ENCODE measurements around the gene CREB3L2. TPM values are rescaled to one million over a fixed set of nuclear protein-coding genes. Genes with fewer than 3 reads are reported as not detected.

The CREB3L2 gene
- polyA plus RNA-seq, 3 donors = 6.9 to 12.9 (median 11.9) TPM

GRCh38 chr7:138021889-138022288 is 20.0 kb upstream of the CREB3L2 start:
- Mint-ChIP-seq H3K36me3 (no peaks in the 10 kb centered on the region), H3K9me3 (peaks cover 0 to 5% (median 3%) of the 10 kb centered on the region in 7 donors), H3K4me3 (no peak overlapping the region), H3K4me1 (no peaks in the 10 kb centered on the region), H3K27ac (peak overlapping the region in 1 of 7 donors; percentile 35), H3K27me3 (ENCODE audit: low read depth in 3 of 3) (peaks cover 0 to 2% (median 0%) of the 10 kb centered on the region in 3 donors)
- Histone ChIP-seq H3K4me1 (ENCODE audit: control insufficient read depth in 1 of 2, insufficient read depth in 2 of 2, low read length in 2 of 2) (no peaks in the 10 kb centered on the region), H4K20me1 (ENCODE audit: insufficient read depth, low read length) (no peaks in the 10 kb centered on the region), H2AFZ (ENCODE audit: insufficient read depth, low read depth, low read length, poor library complexity, severe bottlenecking) (no peak overlapping the region), H3K79me2 (ENCODE audit: insufficient read depth, low read length) (no peaks in the 10 kb centered on the region), H3K27ac (ENCODE audit: low read depth in 1 of 2, low read length in 2 of 2) (no peak overlapping the region), H3K9ac (ENCODE audit: insufficient read depth, low read length, poor library complexity, severe bottlenecking) (no peak overlapping the region), H3K4me2 (replicated peaks; ENCODE audit: extremely low read depth, low read length, poor library complexity, severe bottlenecking) (no peak overlapping the region), H3K36me3 (replicated peaks in 1 of 2; ENCODE audit: control insufficient read depth in 1 of 2, insufficient read depth in 2 of 2, low read length in 2 of 2) (no peaks in the 10 kb centered on the region), H3K9me3 (replicated peaks in 1 of 2; ENCODE audit: control insufficient read depth in 1 of 2, insufficient read depth in 1 of 2, low read length in 2 of 2) (peaks cover 0 to 3% of the 10 kb centered on the region in 2 donors), H3K4me3 (replicated peaks in 1 of 3; ENCODE audit: low read depth in 2 of 3, low read length in 3 of 3) (no peak overlapping the region), H3K27me3 (ENCODE audit: control insufficient read depth in 2 of 2, insufficient read depth in 2 of 2, low read length in 2 of 2) (no peaks in the 10 kb centered on the region)
- intact Hi-C loops (cut with micrococcal nuclease) = no loop called here
- no CpG with 5 or more reads among the region's 6 CpGs for WGBS (ENCODE audit: insufficient coverage)
- no peak for DNase-seq
- TF ChIP-seq, protein P1, sequence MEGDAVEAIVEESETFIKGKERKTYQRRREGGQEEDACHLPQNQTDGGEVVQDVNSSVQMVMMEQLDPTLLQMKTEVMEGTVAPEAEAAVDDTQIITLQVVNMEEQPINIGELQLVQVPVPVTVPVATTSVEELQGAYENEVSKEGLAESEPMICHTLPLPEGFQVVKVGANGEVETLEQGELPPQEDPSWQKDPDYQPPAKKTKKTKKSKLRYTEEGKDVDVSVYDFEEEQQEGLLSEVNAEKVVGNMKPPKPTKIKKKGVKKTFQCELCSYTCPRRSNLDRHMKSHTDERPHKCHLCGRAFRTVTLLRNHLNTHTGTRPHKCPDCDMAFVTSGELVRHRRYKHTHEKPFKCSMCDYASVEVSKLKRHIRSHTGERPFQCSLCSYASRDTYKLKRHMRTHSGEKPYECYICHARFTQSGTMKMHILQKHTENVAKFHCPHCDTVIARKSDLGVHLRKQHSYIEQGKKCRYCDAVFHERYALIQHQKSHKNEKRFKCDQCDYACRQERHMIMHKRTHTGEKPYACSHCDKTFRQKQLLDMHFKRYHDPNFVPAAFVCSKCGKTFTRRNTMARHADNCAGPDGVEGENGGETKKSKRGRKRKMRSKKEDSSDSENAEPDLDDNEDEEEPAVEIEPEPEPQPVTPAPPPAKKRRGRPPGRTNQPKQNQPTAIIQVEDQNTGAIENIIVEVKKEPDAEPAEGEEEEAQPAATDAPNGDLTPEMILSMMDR (IDR thresholded peaks at IDR 0.05) = no peak

DNA sequence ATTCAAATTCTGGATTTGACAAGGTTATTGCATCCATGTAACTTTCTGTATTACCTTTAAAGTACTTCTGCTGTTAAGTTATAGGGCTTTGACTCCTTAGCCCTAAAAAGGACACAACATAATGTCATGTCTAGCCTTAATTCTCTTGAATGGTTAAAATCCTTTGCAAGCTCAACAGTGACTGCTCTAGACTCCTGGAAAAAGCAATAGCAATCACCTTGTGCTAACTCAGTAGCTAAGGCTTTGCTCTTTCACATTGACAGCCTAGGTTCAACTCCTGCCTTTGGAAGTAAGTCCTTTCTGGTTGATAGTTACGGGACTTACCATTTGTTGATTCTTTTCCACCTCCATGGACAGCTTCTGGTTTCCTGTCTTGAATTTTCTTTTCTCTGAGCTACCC is 16.1 kb upstream of the CREB3L2 start:
- Mint-ChIP-seq H3K4me3 (no peak overlapping the region), H3K36me3 (no peaks in the 10 kb centered on the region), H3K9me3 (peaks cover 0 to 2% (median 0%) of the 10 kb centered on the region in 7 donors), H3K27me3 (ENCODE audit: low read depth in 3 of 3) (peaks cover 0 to 2% (median 2%) of the 10 kb centered on the region in 3 donors), H3K27ac (no peak overlapping the region), H3K4me1 (peaks cover 4% of the 10 kb centered on the region)
- H3K79me2 ChIP-seq (ENCODE audit: insufficient read depth, low read length) = no peaks in the 10 kb centered on the region
- H4K20me1 ChIP-seq (ENCODE audit: insufficient read depth, low read length) = no peaks in the 10 kb centered on the region
- H3K4me3 ChIP-seq (replicated peaks in 1 of 3; ENCODE audit: low read depth in 2 of 3, low read length in 3 of 3) = no peak overlapping the region
- no peak overlapping the region for H3K4me2 ChIP-seq (replicated peaks; ENCODE audit: extremely low read depth, low read length, poor library complexity, severe bottlenecking)
- DNase-seq = no peak
- no peak overlapping the region for H3K27ac ChIP-seq (ENCODE audit: low read depth in 1 of 2, low read length in 2 of 2)
- H2AFZ ChIP-seq (ENCODE audit: insufficient read depth, low read depth, low read length, poor library complexity, severe bottlenecking) = no peak overlapping the region
- WGBS (ENCODE audit: insufficient coverage) = no CpG with 5 or more reads among the region's 1 CpG
- H3K36me3 ChIP-seq (replicated peaks in 1 of 2; ENCODE audit: control insufficient read depth in 1 of 2, insufficient read depth in 2 of 2, low read length in 2 of 2) = no peaks in the 10 kb centered on the region
- intact Hi-C loops (cut with micrococcal nuclease) = no loop called here
- H3K9ac ChIP-seq (ENCODE audit: insufficient read depth, low read length, poor library complexity, severe bottlenecking) = no peak overlapping the region
- H3K9me3 ChIP-seq (replicated peaks in 1 of 2; ENCODE audit: control insufficient read depth in 1 of 2, insufficient read depth in 1 of 2, low read length in 2 of 2) = no peaks in the 10 kb centered on the region
- TF ChIP-seq, protein P1 (IDR thresholded peaks at IDR 0.05) = no peak
- H3K4me1 ChIP-seq (ENCODE audit: control insufficient read depth in 1 of 2, insufficient read depth in 2 of 2, low read length in 2 of 2) = no peaks in the 10 kb centered on the region
- H3K27me3 ChIP-seq (ENCODE audit: control insufficient read depth in 2 of 2, insufficient read depth in 2 of 2, low read length in 2 of 2) = no peaks in the 10 kb centered on the region

Data from CD14-positive monocyte (primary cell).